Hematopoietic multipotent progenitor cell (in vitro differentiated cells): ENCODE data around the gene DYNLL1. TPM values are rescaled to one million over a fixed set of nuclear protein-coding genes. Genes with fewer than 3 reads are reported as not detected.
"Not testable (repeated sequence)": the region's sequence is repeated elsewhere in the genome, so short reads cannot be mapped to it uniquely, and the experiment has no call there.

Source experiments
- DNase-seq, 3 donors: peaks; one replicate each; pipeline ENCODE4 v3.0.0-alpha.2; 2011 to 2015; ENCODE audit warnings: low read depth in 2 of 3, low spot score in 2 of 3
- total RNA-seq: library from RNA; depleted of rRNA; stranded (reverse); fragments of >200 nt; gene quantifications from one replicate; pipeline ENCODE4 v1.2.3, GENCODE V29; 2012

The DYNLL1 gene
- total RNA-seq, 1 donor = 233 TPM

DNA sequence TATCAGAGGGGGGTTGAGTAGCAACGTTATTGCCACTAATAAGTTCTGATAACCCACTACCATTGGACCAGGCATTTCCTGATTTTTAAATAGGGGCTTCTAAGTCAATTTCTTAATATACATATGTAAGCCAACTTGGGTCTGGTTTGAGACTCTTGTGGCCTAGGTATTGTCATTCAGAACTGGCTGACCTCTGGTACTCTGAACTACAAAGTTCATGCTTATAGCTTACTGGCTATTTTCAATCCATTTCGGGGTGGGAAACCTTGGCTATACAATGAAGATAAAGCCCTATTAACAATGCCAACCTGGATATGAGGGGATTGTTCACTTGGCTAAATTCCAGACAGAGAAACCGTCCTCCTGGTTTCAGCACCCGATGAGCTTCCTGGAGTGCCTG lies 8.7 kb downstream of the DYNLL1 start:
- no peak for DNase-seq

DNA sequence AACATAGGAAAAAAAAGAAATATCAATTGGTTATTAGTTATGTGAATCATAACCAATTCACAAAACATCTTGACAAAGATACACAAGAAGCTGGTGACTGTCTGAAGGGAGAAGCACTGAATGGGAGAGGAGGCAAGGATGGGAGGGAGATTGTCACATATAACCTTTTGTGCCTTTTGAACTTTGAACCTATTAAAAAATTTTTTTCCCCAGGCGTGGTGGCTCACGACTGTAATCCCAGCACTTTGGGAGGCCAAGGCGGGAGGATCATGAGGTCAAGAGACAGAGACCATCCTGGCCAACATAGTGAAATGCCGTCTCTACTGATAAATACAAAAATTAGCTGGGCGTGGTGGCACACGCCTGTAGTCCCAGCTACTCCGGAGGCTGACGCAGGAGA lies 12.6 kb downstream of the DYNLL1 start:
- no peak for DNase-seq

DNA sequence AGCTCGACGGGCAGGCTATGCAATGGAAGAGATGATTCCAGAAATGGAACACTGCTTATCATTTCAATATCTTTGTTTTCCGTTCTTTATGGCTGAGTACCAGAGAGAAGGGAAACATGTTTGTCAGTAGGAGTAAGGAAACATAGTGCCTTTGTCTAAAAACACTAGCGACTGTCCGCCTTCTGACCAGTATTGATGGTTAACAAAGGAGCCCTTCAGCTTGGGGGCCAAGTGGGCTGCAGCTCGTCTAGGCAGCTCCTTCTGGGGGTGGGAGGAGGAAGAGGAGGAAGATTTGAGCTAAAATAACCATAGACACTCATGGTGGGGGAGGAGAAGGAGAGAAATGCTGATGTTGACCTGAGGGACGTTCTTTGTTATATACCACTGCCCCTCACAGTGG lies 18.1 kb downstream of the DYNLL1 start:
- no peak for DNase-seq

DNA sequence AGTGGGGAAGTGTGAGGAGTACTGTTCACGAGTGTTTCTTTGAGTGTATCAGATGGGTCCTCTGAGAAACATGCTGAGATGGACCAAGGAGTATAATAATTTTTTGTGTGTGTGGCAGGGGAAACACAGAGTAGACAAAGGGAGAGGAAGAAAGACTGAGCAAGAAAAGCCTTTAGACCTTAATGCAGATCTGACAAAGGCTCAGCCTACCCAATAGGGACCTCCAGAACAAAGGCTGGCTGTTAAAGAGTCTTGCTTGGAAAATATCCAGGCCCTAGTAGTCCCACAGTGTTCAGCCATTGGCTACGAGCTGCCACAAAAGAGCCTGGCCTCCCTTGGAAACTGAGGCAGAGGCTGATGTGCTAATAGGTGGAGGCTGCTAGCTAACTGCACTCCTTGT lies 19.6 kb downstream of the DYNLL1 start:
- no peak for DNase-seq

DNA sequence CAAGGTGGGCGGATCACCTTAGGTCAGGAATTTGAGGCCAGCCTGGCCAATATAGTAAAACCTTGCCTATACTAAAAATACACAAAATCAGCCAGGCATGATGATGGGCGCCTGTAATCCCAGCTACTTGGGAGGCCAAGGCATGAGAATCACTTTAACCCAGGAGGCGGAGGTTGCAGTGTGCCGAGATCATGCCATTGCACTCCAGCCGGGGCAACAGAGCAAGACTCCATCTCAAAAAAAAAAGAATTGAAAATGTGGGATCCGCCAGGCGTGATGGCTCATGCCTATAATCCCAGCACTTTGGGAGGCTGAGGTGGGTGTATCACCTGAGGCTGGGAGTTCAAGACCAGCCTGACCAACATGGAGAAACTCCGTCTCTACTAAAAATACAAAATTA lies 23.4 kb downstream of the DYNLL1 start:
- DNase-seq = not testable (repeated sequence)

DNA sequence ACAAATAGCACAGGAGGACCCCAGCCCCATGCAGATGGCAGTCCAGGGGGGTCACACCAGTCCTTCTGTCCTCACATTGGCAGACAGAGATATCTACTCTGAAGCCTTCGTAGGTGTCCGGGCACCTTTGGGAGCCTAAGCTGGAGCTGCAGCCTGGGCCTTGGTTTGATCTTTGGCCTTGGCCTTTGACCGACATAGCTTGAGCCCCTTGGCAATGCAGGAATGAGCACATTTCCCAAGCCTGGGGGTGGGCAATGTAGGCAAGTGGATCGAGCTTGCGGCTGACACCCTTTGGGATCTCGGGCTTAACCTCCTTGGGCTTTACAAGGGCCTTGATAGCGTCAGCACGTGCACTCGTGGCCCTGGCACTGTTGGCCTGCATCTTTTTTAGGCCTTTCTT lies 26.7 kb downstream of the DYNLL1 start:
- no peak for DNase-seq

DNA sequence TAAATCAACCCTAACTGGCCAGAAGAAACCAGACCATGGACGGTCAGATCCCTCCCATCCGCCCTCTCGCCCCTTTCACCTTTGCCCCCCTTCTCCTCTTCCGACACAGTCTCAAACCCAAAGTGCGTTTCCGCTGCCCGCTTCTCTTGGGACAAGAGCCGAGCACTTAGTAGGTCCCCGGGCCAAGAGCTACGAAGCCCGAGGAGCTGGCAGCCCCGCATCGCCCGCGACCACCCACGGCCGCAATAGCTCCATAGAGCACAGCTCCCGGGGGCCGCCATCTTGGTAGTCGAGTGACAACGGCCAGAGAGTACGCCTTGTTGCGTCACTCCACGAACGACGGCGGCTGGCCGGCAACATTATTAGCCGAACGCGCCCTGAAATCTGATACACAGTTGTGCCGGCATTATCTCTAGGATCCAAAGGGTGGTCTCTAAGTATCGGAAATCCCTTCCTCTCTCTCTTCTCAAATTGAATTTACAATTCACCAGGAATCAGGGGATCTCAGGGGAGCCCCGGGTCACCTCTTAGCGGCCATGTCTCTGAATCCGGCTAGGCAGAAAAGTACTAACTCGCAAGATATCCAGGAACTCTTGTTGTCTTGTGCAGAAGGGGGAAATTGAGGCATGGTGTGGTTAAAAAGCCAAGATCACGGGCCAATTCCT lies 33.1 kb downstream of the DYNLL1 start, which contains the start of gene COQ5:
TSS of gene COQ5 (minus strand) at position 298 of the 665 bp plus-strand sequence. CDS start at position 281, 17 bp downstream.
- DNase-seq = peak; percentile 68 to 88 (median 84)

DNA sequence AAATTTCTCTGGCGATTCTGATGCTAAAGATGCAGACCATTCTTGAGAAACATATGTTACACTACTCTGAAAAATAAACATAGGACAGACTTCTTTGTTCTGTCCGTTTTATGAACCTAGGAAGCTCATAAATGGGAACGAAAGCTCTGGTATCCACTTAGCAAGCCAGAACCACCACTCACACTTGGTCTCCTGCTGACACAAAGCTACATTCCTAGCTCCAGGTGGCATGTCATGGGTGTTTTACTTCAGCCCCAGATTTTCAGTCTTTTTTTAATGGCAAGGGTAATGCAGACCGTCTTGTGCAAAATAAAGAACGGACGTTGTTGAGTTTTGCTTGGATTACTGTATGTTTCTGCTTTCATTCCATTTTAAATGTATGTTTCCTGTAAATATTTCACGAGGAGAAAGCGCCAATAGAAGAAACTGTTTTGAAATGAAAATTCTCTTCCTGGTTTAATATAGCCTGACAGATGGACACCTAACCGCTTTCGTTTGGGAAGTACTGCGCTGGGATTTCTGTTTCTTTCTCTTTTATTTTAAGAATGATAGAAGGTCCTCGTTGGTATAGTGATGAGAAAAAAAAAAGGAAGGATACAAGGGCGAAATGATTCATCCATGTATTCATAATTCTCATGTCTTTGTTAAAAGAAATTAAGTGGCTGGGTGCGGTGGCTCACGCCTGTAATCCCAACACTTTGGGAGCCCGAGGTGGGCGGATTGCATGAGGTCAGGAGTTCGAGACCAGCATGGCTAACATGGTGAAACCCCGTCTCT lies 33.9 kb downstream of the DYNLL1 start:
- peak in 1 of 3 donors; percentile 12 for DNase-seq

DNA sequence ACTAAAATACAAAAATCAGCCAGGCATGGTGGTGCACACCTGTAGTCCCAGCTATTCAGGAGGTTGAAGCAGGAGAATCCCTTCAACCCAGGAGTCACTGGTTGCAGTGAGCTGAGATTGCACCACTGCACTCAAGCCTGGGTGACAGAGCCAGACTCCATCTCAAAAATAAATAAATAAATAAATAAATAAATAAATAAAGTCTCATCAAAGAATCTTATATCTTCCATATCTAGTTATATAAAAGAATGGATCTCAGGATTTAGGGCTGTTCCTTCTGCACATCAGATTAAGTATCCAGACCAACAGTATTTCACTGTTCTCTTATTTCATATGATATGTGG lies 34.5 kb downstream of the DYNLL1 start:
- DNase-seq = not testable (repeated sequence)

DNA sequence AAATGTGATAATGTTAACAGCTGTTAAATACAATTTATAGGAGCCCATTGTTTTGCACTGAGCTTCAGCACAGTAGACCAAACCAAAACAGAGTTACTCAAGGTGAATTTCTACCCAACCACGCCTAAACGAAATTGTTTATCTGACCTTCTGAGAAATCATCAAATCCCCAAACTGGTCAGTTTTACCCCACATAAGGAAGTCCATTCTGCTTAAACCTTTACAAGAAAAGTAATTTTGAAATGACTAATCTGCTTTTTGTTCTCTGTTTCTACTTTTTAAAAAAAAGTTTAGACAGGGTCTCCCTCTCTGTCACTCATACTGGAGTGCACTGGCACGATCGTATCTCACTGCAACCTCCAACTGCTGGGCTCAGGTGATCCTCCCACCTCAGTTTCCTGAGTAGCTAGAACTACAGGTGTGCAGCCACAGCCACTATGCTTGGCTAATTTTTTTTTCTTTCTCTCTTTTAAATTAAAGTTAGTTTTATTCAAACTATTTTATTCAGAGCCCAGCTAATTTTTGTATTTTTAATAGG lies 36.9 kb downstream of the DYNLL1 start:
- DNase-seq = no peak

DNA sequence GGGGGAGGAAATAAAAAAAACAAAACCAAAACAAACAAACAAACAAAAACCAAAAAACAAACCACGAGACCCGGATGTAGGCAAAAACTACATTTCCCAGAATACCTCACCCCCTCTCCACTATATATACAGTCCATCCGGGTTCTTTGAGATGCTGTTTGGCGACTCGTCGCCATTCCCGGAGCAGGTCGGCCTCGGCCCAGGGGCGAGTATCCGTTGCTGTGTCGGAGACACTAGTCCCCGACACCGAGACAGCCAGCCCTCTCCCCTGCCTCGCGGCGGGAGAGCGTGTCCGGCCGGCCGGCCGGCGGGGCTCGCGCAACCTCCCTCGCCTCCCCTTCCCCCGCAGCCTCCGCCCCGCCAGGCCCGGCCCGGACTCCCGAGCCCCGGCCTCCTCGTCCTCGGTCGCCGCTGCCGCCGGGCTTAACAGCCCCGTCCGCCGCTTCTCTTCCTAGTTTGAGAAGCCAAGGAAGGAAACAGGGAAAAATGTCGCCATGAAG lies 38.3 kb downstream of the DYNLL1 start, which contains the start of gene RNF10:
TSS of gene RNF10 (plus strand) at position 154 of the 500 bp plus-strand sequence. CDS start 456 bp downstream, outside the sequence.
- DNase-seq = peak; percentile 76 to 93 (median 85)

DNA sequence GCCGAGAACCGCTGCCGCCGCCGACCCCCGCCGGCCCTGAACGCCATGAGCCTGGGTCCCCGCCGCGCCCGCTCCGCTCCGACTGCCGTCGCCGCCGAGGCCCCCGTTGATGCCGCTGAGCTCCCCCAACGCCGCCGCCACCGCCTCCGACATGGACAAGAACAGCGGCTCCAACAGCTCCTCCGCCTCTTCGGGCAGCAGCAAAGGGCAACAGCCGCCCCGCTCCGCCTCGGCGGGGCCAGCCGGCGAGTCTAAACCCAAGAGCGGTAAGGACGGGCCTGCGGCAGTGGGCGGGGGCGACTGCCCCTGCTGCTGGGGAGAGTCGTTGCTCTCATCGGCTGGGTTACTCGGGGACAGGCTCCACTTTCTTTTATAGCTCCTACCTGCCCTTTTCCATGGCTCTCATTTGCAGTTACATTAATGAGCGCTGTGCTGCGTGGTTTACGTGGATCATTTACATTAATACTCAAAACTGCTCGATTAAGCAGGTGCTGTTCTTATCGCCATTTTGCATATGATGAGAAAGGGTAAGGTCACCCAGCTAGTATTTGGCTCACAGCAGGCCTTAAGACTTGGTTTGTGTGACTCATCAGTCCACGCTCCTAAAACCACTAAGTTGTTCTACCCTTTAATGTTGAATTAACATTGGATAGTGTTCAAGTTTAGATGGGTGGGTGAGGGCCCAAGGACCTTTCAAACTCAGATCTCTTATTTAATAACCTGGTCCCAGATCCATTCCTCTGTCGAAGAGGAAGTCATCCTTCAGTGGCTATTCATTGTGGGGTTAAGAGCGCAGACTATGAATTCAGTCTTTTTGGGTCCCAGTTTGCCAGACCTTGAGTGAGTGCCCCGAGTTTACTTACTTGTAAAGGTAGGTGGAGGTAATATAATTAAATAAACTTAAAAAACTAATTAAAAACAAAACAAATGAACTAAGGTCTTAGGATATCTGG lies 39.1 kb downstream of the DYNLL1 start:
- peak; percentile 28 to 66 (median 60) for DNase-seq

DNA sequence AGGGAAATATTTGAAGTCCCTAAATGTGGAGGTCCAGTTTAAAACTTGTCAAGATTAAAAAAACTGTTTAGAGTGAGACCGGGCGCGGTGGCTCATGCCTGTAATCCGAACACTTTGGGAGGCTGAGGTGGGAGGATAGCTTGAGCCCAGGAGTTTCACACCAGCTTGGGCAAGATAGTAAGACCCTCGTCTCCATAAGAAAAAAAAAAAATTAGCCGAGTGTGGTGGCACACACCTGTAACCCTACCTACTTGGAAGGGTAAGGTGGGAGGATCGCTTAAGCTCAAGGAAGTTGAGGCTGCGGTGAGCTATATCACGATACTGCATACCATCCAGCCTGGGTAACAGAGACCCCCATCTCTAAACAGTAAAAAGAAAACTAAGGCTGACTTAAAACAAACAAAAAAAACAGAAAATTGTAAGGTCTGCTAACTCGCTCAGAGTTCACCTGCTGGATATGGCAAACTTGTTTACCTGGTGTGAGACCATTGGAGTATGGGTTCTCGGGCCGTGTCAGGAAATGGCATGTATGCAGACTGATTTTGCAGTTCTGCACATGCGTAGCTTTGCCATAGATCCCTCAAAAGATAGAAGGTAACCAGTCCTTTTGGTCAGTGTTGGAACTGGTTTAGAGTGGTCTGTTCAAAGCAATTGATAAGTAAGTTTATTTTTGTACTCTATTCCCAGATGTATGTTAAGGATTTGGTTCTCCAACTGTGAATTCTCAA lies 40.3 kb downstream of the DYNLL1 start:
- DNase-seq = no peak

DNA sequence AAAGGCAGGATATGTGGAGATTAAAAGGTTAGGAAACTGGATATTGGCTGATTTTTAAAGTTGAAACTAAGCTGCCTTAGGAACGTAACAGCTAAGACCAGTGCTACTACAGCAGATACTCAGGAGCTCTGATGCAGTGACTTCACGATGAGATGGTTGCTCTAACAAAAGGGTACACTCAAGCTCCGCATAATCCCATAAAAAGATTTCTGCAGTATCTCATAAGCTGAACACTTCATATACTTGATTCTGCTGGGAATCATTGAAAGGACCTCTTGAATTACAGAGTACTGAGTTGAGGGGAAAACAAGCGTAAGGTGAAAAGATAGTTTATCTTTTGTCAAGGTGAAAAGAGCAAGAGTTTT lies 41.9 kb downstream of the DYNLL1 start:
- DNase-seq = no peak

DNA sequence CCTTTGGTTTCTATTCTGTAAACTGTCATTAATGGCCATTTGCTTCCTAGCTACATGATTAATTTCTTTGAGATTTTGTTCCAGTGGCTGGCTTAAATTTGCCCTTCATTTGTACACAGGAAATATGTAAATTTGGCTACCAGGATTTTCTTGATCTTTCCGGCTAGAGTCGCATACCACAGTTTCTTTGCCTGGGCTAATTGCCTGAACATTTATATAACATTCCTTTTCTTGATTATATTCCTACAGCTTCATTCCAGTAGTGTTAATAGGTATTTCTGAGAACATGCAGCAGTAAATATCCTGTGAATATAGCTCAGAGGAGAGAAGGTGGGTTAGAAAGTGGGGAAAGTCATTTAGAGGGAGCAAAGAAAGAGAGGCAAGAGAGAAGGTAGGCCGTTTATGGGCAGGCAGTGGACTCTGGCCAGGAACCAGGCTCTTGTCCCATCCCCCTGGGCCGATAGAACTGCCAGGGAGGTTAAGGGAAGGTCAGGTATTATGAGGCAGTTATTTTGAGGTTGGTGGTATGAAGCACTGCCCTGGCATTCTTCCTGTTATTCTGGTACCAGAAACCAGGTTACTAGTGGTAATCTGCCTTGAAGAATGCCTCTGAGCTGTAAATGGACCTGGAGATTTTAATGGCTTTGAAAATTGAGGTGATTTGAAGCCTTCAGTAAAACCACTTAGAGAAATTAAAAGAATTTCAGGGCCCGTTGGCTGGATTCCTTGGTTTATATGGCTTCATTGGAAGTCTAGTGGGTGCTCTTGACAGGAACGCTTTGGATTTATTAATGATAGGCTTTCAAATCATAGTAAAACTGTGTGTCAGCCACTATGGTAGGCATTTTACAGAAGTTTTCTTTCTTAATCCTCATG lies 42.6 kb downstream of the DYNLL1 start:
- DNase-seq = peak in 1 of 3 donors; percentile 64

DNA sequence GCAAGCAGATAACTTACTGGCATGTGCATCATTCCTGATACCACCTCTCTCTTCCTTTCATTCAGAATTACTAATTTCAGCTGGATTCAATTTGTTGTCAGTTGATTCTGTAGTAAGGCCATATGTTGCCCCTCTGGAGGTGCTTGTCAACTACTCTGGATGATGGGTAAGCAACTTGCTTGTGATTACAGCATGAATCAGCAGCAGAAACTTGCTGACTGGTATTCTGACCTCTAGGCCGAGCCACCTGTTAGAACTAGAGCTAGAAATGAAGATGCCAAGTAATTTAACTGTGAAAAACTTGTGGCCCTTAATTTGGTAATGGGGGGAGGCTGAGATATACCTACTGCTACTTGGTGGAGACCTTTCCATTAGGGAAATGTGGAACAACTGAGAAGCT lies 43.4 kb downstream of the DYNLL1 start:
- DNase-seq = no peak

DNA sequence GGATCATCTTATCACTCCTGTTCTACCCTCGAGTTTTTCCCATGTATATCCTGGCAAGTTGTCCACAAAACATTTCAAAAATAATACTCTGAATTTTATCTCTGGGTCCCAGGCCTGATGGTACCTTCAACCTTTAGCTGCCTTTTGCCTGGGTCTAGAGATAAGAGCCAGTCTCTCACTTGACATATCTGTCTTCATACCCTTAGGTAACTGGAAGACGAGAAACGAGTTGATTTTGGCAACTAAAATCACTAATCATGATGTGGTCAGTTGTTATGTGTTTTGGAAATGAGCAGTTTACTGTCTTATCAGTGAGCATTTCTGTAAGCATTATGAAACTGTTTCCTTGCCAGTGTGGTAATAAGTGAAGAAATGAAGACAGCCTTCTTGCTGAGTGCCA lies 44.5 kb downstream of the DYNLL1 start:
- DNase-seq = peak in 2 of 3 donors; percentile 70 to 84

DNA sequence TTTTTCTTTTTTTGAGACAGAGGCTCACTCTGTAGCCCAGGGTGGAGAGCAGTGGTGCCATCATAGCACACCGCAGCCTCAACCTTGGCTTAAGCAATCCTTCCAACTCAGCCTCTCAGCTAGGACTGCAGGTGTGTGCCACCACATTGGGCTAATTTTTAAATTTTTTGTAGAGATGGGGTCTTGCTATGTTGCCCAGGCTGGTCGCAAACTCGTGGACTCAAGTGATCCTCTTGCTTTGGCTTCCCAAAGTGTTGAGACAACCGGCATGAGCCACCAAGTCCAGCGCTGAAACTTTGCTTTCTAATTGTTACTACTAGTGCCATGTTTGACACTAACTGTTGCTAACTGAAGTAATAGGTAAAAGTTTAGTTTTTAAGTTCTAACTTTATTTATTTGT lies 46.3 kb downstream of the DYNLL1 start:
- no peak for DNase-seq

DNA sequence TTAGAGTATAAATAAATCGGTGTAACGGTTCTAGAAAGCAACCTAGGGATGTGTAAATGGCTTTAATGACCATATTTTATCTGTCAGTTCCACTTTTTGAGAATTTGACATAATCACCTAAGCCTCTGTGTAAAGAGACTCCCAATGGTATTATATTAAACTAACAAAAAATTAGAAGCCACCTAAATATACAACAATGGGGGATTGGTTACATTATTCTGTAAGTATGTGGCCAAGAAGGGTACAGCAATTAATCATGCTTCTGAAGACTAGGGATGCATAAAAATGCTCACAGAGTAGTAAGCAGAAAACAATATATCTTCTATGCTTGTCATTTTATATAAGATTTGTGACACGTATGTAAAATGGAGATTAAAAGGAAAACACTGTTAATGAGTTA lies 48.8 kb downstream of the DYNLL1 start:
- DNase-seq = no peak
